ENCODE measurements around the gene MBP.
"Not testable (repeated sequence)": the region's sequence is repeated elsewhere in the genome, so short reads cannot be mapped to it uniquely, and the experiment has no call there.

MBP gene

DNA sequence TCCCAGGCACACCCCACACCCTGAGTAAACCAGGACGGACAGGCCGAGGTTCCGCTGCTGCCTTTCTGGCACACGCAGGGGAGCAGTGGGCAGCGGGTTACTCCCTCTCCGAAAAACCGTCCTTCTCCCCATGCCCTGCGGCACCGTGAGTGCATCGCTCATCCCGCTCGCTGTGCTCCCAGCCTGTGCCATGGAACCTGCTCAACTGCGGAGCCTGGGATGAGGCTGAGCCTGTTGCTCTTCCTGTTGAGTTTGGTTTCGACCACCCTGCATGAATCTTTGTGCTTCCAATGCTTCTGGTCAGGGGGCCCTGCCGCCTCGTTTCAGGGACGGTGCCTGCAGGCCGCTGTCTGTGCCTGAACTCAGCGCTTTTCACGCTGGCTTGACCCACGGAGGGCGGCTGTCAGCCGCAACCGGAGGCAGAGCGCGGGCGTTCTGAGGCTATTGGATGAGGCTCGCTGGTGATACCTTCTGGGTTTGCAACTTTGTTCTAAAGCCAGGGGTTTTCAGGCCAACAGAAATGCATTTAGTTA, 106.7 kb downstream of the MBP start:
- Mint-ChIP-seq H3K27ac (no peak overlapping the region), H3K9me3 (peaks cover 16% of the 10 kb centered on the region), H3K4me3 (no peak overlapping the region), H3K36me3 (ENCODE audit: low read depth) (no peaks in the 10 kb centered on the region), H3K4me1 (peaks cover 27% of the 10 kb centered on the region), H3K27me3 (ENCODE audit: low read depth, poor library complexity) (peaks cover 5% of the 10 kb centered on the region)
- no peak for DNase-seq
- TF ChIP-seq CTCF (IDR thresholded peaks at IDR 0.05): no peak

DNA sequence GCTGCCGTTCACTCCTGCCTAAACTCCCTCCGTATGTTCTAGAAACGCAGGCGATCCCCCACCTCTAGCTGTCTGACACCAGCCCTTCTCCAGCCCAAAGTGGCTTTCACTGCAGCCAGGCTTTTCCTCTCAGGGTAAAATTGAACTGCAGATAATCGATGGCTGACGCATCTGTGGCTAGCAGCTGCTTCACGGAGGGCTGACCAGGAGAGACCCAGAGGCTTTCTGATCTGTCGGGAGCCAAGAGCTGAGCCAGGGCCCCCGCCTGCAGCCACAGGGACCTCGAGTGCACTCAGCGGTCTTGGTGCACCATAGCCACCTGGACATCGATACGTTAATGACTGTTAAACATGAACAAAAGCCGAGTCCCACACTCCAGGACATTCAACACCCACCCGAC, 107.5 kb downstream of the MBP start:
- H3K9me3 Mint-ChIP-seq: peaks cover 15% of the 10 kb centered on the region
- H3K36me3 Mint-ChIP-seq (ENCODE audit: low read depth): no peaks in the 10 kb centered on the region
- DNase-seq: no peak
- H3K4me1 Mint-ChIP-seq: peaks cover 27% of the 10 kb centered on the region
- no peak overlapping the region for H3K4me3 Mint-ChIP-seq
- TF ChIP-seq CTCF (IDR thresholded peaks at IDR 0.05): no peak
- peaks cover 5% of the 10 kb centered on the region for H3K27me3 Mint-ChIP-seq (ENCODE audit: low read depth, poor library complexity)
- no peak overlapping the region for H3K27ac Mint-ChIP-seq

- H3K4me1 Mint-ChIP-seq: peaks cover 27% of the 10 kb centered on the region
- no peaks in the 10 kb centered on the region for H3K36me3 Mint-ChIP-seq (ENCODE audit: low read depth)
- no peak for DNase-seq
- TF ChIP-seq CTCF (IDR thresholded peaks at IDR 0.05): no peak
- no peak overlapping the region for H3K27ac Mint-ChIP-seq
- no peak overlapping the region for H3K4me3 Mint-ChIP-seq
- peaks cover 5% of the 10 kb centered on the region for H3K27me3 Mint-ChIP-seq (ENCODE audit: low read depth, poor library complexity)
- peaks cover 8% of the 10 kb centered on the region for H3K9me3 Mint-ChIP-seq
These were observed 108.1 kb downstream of the MBP start for GRCh38 chr18:77024476-77024875.

DNA sequence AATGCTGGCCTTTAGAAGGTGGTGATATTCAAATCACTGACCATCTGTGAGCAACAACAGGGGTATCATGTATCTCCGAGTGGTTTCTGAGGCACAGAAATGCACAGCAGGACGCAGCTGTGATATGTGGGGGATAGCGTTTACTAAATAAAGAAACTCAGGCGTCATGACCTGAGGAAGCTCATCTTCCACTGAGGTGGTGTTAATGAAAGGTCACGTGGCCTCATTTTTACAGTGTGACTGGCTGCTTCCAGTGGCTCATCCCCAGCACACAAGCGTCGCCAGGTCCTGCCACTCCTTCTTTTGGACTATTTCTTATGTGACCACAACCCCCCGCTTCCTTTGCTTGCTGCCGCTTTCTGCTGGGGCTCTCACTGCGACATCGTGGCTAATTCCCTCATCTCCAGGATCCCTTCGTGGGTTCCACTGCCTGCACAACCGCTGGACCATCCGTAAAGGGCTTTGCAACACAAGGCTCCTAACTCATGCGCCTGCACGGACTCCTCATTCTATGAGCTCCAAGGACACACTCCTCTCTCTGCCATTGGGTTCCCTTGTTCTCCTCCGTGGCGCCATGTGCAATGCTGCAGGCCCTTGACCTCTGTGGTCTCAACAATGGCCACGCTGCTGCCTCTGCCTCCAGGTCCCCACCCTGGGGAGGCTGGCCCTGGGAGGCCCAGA, 109.3 kb downstream of the MBP start:
- no peak for TF ChIP-seq CTCF (IDR thresholded peaks at IDR 0.05)
- peaks cover 7% of the 10 kb centered on the region for H3K9me3 Mint-ChIP-seq
- H3K4me1 Mint-ChIP-seq: peaks cover 27% of the 10 kb centered on the region
- H3K27me3 Mint-ChIP-seq (ENCODE audit: low read depth, poor library complexity): peaks cover 7% of the 10 kb centered on the region
- H3K36me3 Mint-ChIP-seq (ENCODE audit: low read depth): no peaks in the 10 kb centered on the region
- no peak overlapping the region for H3K27ac Mint-ChIP-seq
- no peak for DNase-seq
- H3K4me3 Mint-ChIP-seq: no peak overlapping the region

DNA sequence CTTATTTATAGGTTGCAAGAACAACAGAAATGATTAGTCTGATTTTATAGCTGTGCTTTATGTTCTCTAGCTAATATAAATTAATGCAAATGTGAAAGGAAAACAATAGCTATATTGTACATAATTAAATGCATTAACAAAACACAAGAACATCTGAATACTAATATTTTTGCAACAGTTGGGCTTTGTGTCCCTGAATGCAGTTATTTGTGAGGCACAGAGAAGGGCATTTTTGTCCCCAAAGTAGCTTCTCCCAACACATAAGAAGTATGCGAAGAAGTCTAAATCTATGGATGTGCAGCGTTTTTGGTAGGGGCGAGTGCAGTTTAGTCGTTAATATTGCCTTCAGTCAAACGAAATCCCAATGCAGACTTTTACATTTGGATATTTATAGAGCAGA, 110.0 kb downstream of the MBP start:
- H3K27me3 Mint-ChIP-seq (ENCODE audit: low read depth, poor library complexity): peaks cover 8% of the 10 kb centered on the region
- H3K9me3 Mint-ChIP-seq: peaks cover 7% of the 10 kb centered on the region
- H3K36me3 Mint-ChIP-seq (ENCODE audit: low read depth): no peaks in the 10 kb centered on the region
- H3K27ac Mint-ChIP-seq: no peak overlapping the region
- H3K4me3 Mint-ChIP-seq: no peak overlapping the region
- no peak for DNase-seq
- peaks cover 27% of the 10 kb centered on the region for H3K4me1 Mint-ChIP-seq
- TF ChIP-seq CTCF (IDR thresholded peaks at IDR 0.05): no peak

DNA sequence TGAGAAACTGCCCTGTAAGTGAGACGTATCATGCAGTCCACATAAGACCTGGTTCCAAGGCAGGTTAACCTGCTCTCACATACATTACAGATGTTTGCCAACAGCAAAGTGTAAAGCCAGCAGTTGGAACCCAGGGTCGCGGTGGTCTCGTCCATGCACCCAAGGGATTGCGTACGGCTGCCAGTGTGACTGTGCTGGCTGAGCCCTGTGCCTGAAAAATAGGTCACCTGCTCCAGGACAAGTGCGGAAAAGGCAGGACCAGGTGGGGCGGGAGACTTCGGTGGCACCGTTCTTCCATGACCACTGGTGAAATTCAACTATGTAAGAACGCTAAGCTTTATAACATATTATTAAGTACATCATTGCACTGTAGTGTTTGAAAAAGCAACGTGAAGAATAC, 110.5 kb downstream of the MBP start:
- Mint-ChIP-seq H3K27ac (no peak overlapping the region), H3K36me3 (ENCODE audit: low read depth) (no peaks in the 10 kb centered on the region), H3K4me3 (no peak overlapping the region), H3K27me3 (ENCODE audit: low read depth, poor library complexity) (peaks cover 8% of the 10 kb centered on the region), H3K4me1 (peaks cover 27% of the 10 kb centered on the region), H3K9me3 (peaks cover 3% of the 10 kb centered on the region)
- DNase-seq: no peak
- TF ChIP-seq CTCF (IDR thresholded peaks at IDR 0.05): no peak

- H3K27ac Mint-ChIP-seq; DNase-seq; H3K4me3 Mint-ChIP-seq; H3K36me3 Mint-ChIP-seq (ENCODE audit: low read depth); H3K27me3 Mint-ChIP-seq (ENCODE audit: low read depth, poor library complexity); H3K9me3 Mint-ChIP-seq: not testable (repeated sequence)
- H3K4me1 Mint-ChIP-seq: peaks cover 27% of the 10 kb centered on the region
These were observed 111.1 kb downstream of the MBP start for GRCh38 chr18:77021478-77021877.
